Sigmoid colon (tissue), 7 donors: ENCODE data around the gene SLC8A1. TPM values are rescaled to one million over a fixed set of nuclear protein-coding genes. Genes with fewer than 3 reads are reported as not detected.

ENCODE experiments used
- DNase-seq: peaks from one replicate; pipeline ENCODE4 v3.0.0-alpha.2; 2019
- H3K27ac ChIP-seq, 4 donors: fragments of 200-600 bp; sonication (generic); one replicate each; pipeline ENCODE4 v1.5.1; 2016 to 2019; ENCODE audit warnings: mild to moderate bottlenecking in 1 of 4
- H3K27me3 ChIP-seq, 3 donors: fragments of 200-600 bp; sonication (generic); one replicate each; pipeline ENCODE4 v1.5.1; 2019; ENCODE audit warnings: mild to moderate bottlenecking in 1 of 3
- H3K36me3 ChIP-seq, 4 donors: fragments of 200-600 bp; sonication (generic); one replicate each; pipeline ENCODE4 v1.5.1; 2016 to 2019
- H3K4me1 ChIP-seq, 4 donors: fragments of 200-600 bp; sonication (generic); one replicate each; pipeline ENCODE4 v1.5.1; 2017 to 2019
- H3K4me3 ChIP-seq, 4 donors: fragments of 200-600 bp; sonication (generic); one replicate each; pipeline ENCODE4 v1.5.1; 2017 to 2019; ENCODE audit warnings: mild to moderate bottlenecking in 2 of 4, moderate library complexity in 1 of 4
- H3K9me3 ChIP-seq, 4 donors: fragments of 200-600 bp in 3 of 4; sonication (generic) in 3 of 4; one replicate each; pipeline versions ENCODE4 v1.5.1 to v1.6.1; 2013 to 2019
- EP300 ChIP-seq, 4 donors: sonication (generic); formaldehyde crosslinking; IDR thresholded peaks; one replicate each; pipeline ENCODE4 v1.6.1; 2017; ENCODE audit warnings: antibody characterized with exemption in 4 of 4
- POLR2A ChIP-seq, 2 donors: fragments of 450-650 bp; IDR thresholded peaks; one replicate each; pipeline ENCODE4 v1.6.1; 2016; ENCODE audit warnings: antibody characterized with exemption in 2 of 2, mild to moderate bottlenecking in 2 of 2, moderate library complexity in 2 of 2
- POLR2AphosphoS5 ChIP-seq, 4 donors: sonication (generic); formaldehyde crosslinking; IDR thresholded peaks; one replicate each; pipeline ENCODE4 v1.6.1; 2017; ENCODE audit warnings: antibody characterized with exemption in 4 of 4
- WGBS, 2 donors: extraction: QIAGEN DNeasy Blood & Tissue Kit; methylation state at CpG; one replicate each; pipeline ENCODE4 v1.1.7; 2013; 5-methylcytosine and 5-hydroxymethylcytosine counted together
- intact Hi-C: fragments of 100-400 bp; cut with DNase I; formaldehyde crosslinking; loops from one replicate; pipeline ENCODE4 v1.15.1; 2023
- polyA plus RNA-seq, 3 donors: library from polyadenylated mRNA; stranded (reverse); fragments of 200-250 nt; gene quantifications; one replicate each; pipeline ENCODE4 v1.2.3, GENCODE V29; 2013
- total RNA-seq, 4 donors: library from RNA; depleted of rRNA; stranded (reverse); fragments of >200 nt; gene quantifications; one replicate each; pipeline ENCODE4 v1.1.0, GENCODE V29; 2016
- TF ChIP-seq, protein P1 (sequence below), 4 experiments: fragments of 450-650 bp in 3 of 4; fragments of 200-600 bp in 1 of 4; IDR thresholded peaks; one replicate each; pipeline ENCODE4 v1.5.1; 2016 to 2019; ENCODE audit warnings: antibody characterized with exemption in 4 of 4, mild to moderate bottlenecking in 3 of 4, moderate library complexity in 2 of 4
- donor health status: healthy with polysubstance abuse.
- donor health status: Bipolar disorder and iron deficiency.
- donor health status: healthy.

SLC8A1 gene
- total and polyA plus RNA-seq, 7 donors: 0.60 to 337 (median 229) TPM

DNA sequence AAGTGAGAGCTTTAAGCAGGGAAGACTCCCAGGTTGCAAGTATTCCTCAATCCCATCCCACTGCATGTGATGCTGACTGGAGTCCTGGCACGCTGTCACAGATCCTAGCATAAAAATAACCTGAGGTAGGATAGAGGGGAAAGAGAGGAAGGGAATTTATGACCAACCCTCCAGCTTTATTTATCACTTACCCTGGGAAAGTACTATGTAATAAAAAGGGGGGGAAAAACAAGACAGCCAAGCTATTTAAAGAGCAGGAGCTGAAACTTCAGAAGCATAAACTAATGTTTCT is 122.2 kb downstream of the SLC8A1 start:
- Histone ChIP-seq H3K4me1 (peaks cover 0 to 63% (median 51%) of the 10 kb centered on the region in 4 donors), H3K9me3 (no peaks in the 10 kb centered on the region), H3K4me3 (no peak overlapping the region), H3K27me3 (no peaks in the 10 kb centered on the region), H3K27ac (peak overlapping the region; percentile 61 to 80 (median 71)), H3K36me3 (no peaks in the 10 kb centered on the region)
- DNase-seq: peak; percentile 91
- intact Hi-C loops: loop anchor here (5.0 kb wide), 2 partner anchors 47 to 123 kb away; partner anchors contain the start of gene SLC8A1
- TF ChIP-seq EP300 (IDR thresholded peaks at IDR 0.05) (peak; percentile 18 to 74 (median 54)), POLR2AphosphoS5 (IDR thresholded peaks at IDR 0.05) (peak in 3 of 4 donors; percentile 60 to 71 (median 65)), POLR2A (IDR thresholded peaks at IDR 0.05) (no peak)
- TF ChIP-seq, protein P1, sequence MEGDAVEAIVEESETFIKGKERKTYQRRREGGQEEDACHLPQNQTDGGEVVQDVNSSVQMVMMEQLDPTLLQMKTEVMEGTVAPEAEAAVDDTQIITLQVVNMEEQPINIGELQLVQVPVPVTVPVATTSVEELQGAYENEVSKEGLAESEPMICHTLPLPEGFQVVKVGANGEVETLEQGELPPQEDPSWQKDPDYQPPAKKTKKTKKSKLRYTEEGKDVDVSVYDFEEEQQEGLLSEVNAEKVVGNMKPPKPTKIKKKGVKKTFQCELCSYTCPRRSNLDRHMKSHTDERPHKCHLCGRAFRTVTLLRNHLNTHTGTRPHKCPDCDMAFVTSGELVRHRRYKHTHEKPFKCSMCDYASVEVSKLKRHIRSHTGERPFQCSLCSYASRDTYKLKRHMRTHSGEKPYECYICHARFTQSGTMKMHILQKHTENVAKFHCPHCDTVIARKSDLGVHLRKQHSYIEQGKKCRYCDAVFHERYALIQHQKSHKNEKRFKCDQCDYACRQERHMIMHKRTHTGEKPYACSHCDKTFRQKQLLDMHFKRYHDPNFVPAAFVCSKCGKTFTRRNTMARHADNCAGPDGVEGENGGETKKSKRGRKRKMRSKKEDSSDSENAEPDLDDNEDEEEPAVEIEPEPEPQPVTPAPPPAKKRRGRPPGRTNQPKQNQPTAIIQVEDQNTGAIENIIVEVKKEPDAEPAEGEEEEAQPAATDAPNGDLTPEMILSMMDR (IDR thresholded peaks at IDR 0.05): no peak
- 65 to 68% methylated on average over 1 of the region's 1 CpG for WGBS, 2 donors

DNA sequence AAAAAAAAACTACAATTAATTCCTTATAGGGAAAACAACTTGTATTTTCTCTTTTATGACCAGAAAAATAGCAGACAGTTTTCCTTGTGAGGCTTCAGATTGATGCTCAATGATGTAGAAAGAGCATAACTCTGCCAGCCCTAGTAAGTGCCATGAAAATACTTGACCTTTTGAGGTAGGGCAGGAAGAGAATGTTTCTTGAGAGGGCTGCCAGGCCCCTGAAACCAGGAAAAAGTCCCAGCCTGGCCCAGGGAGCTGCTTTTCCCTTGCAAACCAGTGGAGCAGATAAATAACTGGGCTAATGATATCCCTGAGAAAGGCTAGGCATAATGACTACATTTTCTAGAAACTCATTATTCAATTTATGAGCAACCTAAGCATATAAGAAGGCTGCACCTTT is 126.8 kb downstream of the SLC8A1 start:
- intact Hi-C loops: loop anchor here (5.0 kb wide), 2 partner anchors 43 to 127 kb away; partner anchors contain the start of gene SLC8A1
- H3K4me3 ChIP-seq: no peak overlapping the region
- no peaks in the 10 kb centered on the region for H3K27me3 ChIP-seq
- H3K27ac ChIP-seq: peak overlapping the region in 3 of 4 donors; percentile 7 to 36 (median 25)
- no peak for DNase-seq
- TF ChIP-seq POLR2A (IDR thresholded peaks at IDR 0.05): no peak
- no peaks in the 10 kb centered on the region for H3K9me3 ChIP-seq
- peaks cover 0 to 37% (median 28%) of the 10 kb centered on the region in 4 donors for H3K4me1 ChIP-seq
- H3K36me3 ChIP-seq: no peaks in the 10 kb centered on the region

- peak overlapping the region in 3 of 4 donors; percentile 7 to 36 (median 25) for H3K27ac ChIP-seq
- DNase-seq: no peak
- H3K4me3 ChIP-seq: no peak overlapping the region
- no peaks in the 10 kb centered on the region for H3K36me3 ChIP-seq
- peaks cover 0 to 36% (median 23%) of the 10 kb centered on the region in 4 donors for H3K4me1 ChIP-seq
- H3K9me3 ChIP-seq: no peaks in the 10 kb centered on the region
- TF ChIP-seq EP300 (IDR thresholded peaks at IDR 0.05): no peak
- no peak for TF ChIP-seq POLR2AphosphoS5 (IDR thresholded peaks at IDR 0.05)
- no peak for TF ChIP-seq POLR2A (IDR thresholded peaks at IDR 0.05)
- TF ChIP-seq, protein P1 (IDR thresholded peaks at IDR 0.05): no peak
- intact Hi-C loops: loop anchor here (5.0 kb wide), 2 partner anchors 42 to 128 kb away; partner anchors contain the start of gene SLC8A1
- H3K27me3 ChIP-seq: no peaks in the 10 kb centered on the region
- WGBS, 2 donors: 79 to 84% methylated on average over 1 of the region's 1 CpG
Measured at GRCh38 chr2:40324656-40325055, 127.2 kb downstream of the SLC8A1 start.

GRCh38 chr2:40321822-40322221 is 130.1 kb downstream of the SLC8A1 start:
- H3K27ac ChIP-seq: no peak overlapping the region
- no peak for DNase-seq
- no peaks in the 10 kb centered on the region for H3K9me3 ChIP-seq
- H3K36me3 ChIP-seq: no peaks in the 10 kb centered on the region
- no peak overlapping the region for H3K4me3 ChIP-seq
- H3K4me1 ChIP-seq: peaks cover 0 to 49% (median 31%) of the 10 kb centered on the region in 4 donors
- H3K27me3 ChIP-seq: no peaks in the 10 kb centered on the region
- WGBS, 2 donors: 50 to 86% methylated on average over 2 of the region's 2 CpGs
- TF ChIP-seq, protein P1 (IDR thresholded peaks at IDR 0.05): no peak
- TF ChIP-seq EP300 (IDR thresholded peaks at IDR 0.05): no peak
- TF ChIP-seq POLR2AphosphoS5 (IDR thresholded peaks at IDR 0.05): no peak
- intact Hi-C loops: no loop called here

GRCh38 chr2:40321016-40321623 is 130.8 kb downstream of the SLC8A1 start:
- intact Hi-C loops: no loop called here
- WGBS, 2 donors: 71 to 80% methylated on average over 7 of the region's 7 CpGs

More at GRCh38 chr2:40321016-40321623, 130.8 kb downstream of the SLC8A1 start:
- TF ChIP-seq POLR2AphosphoS5 (IDR thresholded peaks at IDR 0.05) (no peak), EP300 (IDR thresholded peaks at IDR 0.05) (no peak), POLR2A (IDR thresholded peaks at IDR 0.05) (no peak)
- TF ChIP-seq, protein P1 (IDR thresholded peaks at IDR 0.05): no peak
- no peaks in the 10 kb centered on the region for H3K9me3 ChIP-seq
- H3K27me3 ChIP-seq: no peaks in the 10 kb centered on the region
- H3K4me1 ChIP-seq: peaks cover 0 to 49% (median 36%) of the 10 kb centered on the region in 4 donors
- DNase-seq: no peak
- H3K4me3 ChIP-seq: no peak overlapping the region
- no peaks in the 10 kb centered on the region for H3K36me3 ChIP-seq
- H3K27ac ChIP-seq: no peak overlapping the region
